NCI-H524 treated with DMSO at 0.1 percent for 48 hours (cell line): ENCODE results near the gene ATG13.
"Not testable (repeated sequence)": the region's sequence is repeated elsewhere in the genome, so short reads cannot be mapped to it uniquely, and the experiment has no call there.

Experiments used
- DNase-seq: peaks from one replicate; lab custom pipeline; 2025; lab: John Stamatoyannopoulos, UW

The ATG13 gene

GRCh38 chr11:46697723-46698122, 80.4 kb downstream of the ATG13 start:
- no peak for DNase-seq

GRCh38 chr11:46698597-46698996, 81.2 kb downstream of the ATG13 start:
- DNase-seq = no peak

- peak; percentile 90 for DNase-seq
Observed at GRCh38 chr11:46700241-46701077, 83.1 kb downstream of the ATG13 start, which contains the start of the genes ARHGAP1 and ZNF408. Gene ARHGAP1, minus strand, starts transcription at chr11:46700619. Its CDS starts 4,512 bp downstream, at chr11:46696107. Gene ZNF408, plus strand, starts transcription at chr11:46701031. Its CDS starts 17 bp downstream, at chr11:46701048.

- no peak for DNase-seq
Observed at GRCh38 chr11:46701078-46701654, 83.8 kb downstream of the ATG13 start.

GRCh38 chr11:46705070-46705688, 87.8 kb downstream of the ATG13 start:
- DNase-seq = no peak

GRCh38 chr11:46706886-46707285, 89.5 kb downstream of the ATG13 start:
- DNase-seq = no peak

DNA sequence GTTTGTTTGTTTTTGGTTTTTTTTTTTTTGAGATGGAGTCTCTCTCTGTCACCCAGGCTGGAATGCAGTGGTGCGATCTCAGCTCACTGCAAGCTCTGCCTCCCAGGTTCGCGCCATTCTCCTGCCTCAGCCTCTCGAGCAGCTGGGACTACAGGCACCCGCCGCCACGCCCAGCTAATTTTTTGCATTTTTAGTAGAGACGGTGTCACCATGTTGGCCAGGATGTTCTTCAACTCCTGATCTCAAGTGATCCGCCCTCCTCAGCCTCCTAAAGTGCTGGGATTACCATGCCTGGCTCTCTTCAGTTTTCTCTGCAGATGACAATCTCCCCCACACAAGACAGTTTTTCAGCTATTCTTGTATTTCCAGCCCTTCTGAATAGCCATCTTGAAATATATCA, 92.0 kb downstream of the ATG13 start:
- not testable (repeated sequence) for DNase-seq

DNA sequence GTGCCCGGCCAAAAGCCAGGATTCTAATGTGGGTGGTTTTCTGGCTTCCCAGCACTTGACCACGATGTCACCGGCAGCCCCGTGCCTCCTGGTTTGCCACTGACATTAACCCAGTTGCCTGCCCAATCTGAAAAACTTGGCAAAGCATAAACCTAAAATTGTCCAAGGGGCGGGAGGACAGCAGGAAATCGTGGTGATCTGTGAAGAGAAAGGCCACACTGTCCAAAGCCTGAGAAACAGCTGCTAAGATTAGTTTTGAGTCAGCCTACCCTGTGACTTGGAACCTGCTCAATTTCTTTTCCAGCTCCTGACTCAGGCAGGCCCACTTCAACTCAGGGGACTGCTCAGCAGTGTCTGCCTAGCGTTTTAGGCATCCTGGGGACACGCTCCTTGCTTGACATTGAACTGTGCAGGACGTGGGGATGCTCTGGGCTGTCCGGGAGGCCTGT, 93.5 kb downstream of the ATG13 start:
- no peak for DNase-seq

GRCh38 chr11:46711303-46711702, 94.0 kb downstream of the ATG13 start:
- no peak for DNase-seq

GRCh38 chr11:46712874-46713576, 95.7 kb downstream of the ATG13 start:
- no peak for DNase-seq

DNA sequence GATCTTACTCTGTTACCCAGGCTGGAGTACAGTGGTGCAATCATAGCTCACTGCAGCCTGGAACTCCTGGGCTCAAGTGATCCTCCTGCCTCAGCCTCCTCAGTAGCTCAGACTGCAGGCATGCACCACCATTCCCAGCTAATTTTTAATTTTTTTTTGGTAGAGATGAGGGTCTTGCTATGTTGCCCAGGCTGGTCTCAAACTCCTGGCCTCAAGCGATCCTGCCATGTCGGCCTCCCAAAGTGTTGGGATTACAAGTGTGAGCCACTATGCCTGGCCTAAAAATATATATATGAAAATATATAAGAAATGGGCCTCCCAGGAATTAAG, 100.4 kb downstream of the ATG13 start:
- not testable (repeated sequence) for DNase-seq

GRCh38 chr11:46718155-46719019, 101.0 kb downstream of the ATG13 start:
- no peak for DNase-seq

- no peak for DNase-seq
Observed at GRCh38 chr11:46719048-46719542, 101.7 kb downstream of the ATG13 start, which contains the start of gene F2. Gene F2, plus strand, starts transcription at chr11:46719213. Its CDS starts 23 bp downstream, at chr11:46719236.

GRCh38 chr11:46719543-46720218, 102.3 kb downstream of the ATG13 start:
- no peak for DNase-seq

GRCh38 chr11:46721286-46721685, 103.9 kb downstream of the ATG13 start:
- DNase-seq = no peak

GRCh38 chr11:46722566-46723358, 105.4 kb downstream of the ATG13 start:
- no peak for DNase-seq

- no peak for DNase-seq
Observed at GRCh38 chr11:46723359-46723680, 106.0 kb downstream of the ATG13 start.

DNA sequence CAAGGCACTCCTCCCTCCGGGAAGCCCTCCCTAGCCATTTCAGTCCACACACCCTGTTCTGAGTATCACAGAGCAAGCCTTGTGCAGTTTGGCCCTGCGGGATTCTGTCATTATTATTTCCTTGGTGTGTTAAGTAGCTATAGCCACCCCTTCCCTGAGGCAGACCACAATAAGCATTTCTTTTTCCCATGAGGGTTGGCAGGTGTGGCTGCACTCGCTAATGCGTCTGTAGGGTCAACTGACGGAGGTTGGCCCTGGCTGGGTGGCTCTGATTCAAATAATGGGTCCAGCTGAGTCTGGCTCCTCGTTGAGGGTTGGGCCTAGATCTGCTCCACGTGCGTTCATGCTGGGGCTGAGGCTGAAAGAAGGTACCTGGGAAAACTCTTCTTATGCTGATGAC, 106.7 kb downstream of the ATG13 start:
- DNase-seq = no peak
